ENCODE data around the gene NXPE4.

GRCh38 chr11:114522818-114523217 is 72.8 kb downstream of the NXPE4 start:
- no peak for TF ChIP-seq ZBED1 (IDR thresholded peaks at IDR 0.05)
- TF ChIP-seq, protein P1, sequence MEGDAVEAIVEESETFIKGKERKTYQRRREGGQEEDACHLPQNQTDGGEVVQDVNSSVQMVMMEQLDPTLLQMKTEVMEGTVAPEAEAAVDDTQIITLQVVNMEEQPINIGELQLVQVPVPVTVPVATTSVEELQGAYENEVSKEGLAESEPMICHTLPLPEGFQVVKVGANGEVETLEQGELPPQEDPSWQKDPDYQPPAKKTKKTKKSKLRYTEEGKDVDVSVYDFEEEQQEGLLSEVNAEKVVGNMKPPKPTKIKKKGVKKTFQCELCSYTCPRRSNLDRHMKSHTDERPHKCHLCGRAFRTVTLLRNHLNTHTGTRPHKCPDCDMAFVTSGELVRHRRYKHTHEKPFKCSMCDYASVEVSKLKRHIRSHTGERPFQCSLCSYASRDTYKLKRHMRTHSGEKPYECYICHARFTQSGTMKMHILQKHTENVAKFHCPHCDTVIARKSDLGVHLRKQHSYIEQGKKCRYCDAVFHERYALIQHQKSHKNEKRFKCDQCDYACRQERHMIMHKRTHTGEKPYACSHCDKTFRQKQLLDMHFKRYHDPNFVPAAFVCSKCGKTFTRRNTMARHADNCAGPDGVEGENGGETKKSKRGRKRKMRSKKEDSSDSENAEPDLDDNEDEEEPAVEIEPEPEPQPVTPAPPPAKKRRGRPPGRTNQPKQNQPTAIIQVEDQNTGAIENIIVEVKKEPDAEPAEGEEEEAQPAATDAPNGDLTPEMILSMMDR (IDR thresholded peaks at IDR 0.05 in 2 of 3, conservative IDR thresholded peaks at IDR 0.05 in 1 of 3; ENCODE audit: insufficient read depth in 2 of 3, low read depth in 1 of 3, low read length in 3 of 3) = no peak
- TF ChIP-seq, protein P2, sequence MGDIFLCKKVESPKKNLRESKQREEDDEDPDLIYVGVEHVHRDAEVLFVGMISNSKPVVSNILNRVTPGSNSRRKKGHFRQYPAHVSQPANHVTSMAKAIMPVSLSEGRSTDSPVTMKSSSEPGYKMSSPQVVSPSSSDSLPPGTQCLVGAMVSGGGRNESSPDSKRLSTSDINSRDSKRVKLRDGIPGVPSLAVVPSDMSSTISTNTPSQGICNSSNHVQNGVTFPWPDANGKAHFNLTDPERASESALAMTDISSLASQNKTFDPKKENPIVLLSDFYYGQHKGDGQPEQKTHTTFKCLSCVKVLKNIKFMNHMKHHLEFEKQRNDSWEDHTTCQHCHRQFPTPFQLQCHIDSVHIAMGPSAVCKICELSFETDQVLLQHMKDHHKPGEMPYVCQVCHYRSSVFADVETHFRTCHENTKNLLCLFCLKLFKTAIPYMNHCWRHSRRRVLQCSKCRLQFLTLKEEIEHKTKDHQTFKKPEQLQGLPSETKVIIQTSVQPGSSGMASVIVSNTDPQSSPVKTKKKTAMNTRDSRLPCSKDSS (IDR thresholded peaks at IDR 0.05; ENCODE audit: low read depth, partially characterized antibody) = no peak
- TF ChIP-seq, protein P3, sequence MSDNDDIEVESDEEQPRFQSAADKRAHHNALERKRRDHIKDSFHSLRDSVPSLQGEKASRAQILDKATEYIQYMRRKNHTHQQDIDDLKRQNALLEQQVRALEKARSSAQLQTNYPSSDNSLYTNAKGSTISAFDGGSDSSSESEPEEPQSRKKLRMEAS (CRISPR knock-in tag; IDR thresholded peaks at IDR 0.05) = no peak
- no peak for TF ChIP-seq JUN (IDR thresholded peaks at IDR 0.05; ENCODE audit: borderline replicate concordance, low read depth, low read length)
- no peak for TF ChIP-seq JUN (CRISPR knock-in tag; IDR thresholded peaks at IDR 0.05; ENCODE audit: borderline replicate concordance)

Data from K562 (cell line).